ENCODE measurements around the gene BMPR1A.

Gene BMPR1A

GRCh38 chr10:86940677-86941076 is 184.3 kb downstream of the BMPR1A start:
- H3K9me3 ChIP-seq (ENCODE audit: control insufficient read depth, insufficient read depth, low read depth, low read length): no peaks in the 10 kb centered on the region
- H3K27ac ChIP-seq (ENCODE audit: low read depth, low read length): no peak overlapping the region
- no peaks in the 10 kb centered on the region for H3K27me3 ChIP-seq (ENCODE audit: control insufficient read depth, insufficient read depth, low read length)
- H3K4me1 ChIP-seq (ENCODE audit: control insufficient read depth, insufficient read depth, low read length): peaks cover 6% of the 10 kb centered on the region
- H3K9ac ChIP-seq (ENCODE audit: low read length): no peak overlapping the region
- no peaks in the 10 kb centered on the region for H3K36me3 ChIP-seq (ENCODE audit: control insufficient read depth, insufficient read depth, low read length)
- no peak overlapping the region for H3K4me3 ChIP-seq (ENCODE audit: low read depth, low read length)

GRCh38 chr10:86941426-86941825 is 185.0 kb downstream of the BMPR1A start:
- H3K4me1 ChIP-seq (ENCODE audit: control insufficient read depth, insufficient read depth, low read length): peaks cover 11% of the 10 kb centered on the region
- no peak overlapping the region for H3K9ac ChIP-seq (ENCODE audit: low read length)
- no peak overlapping the region for H3K4me3 ChIP-seq (ENCODE audit: low read depth, low read length)
- no peaks in the 10 kb centered on the region for H3K36me3 ChIP-seq (ENCODE audit: control insufficient read depth, insufficient read depth, low read length)
- no peaks in the 10 kb centered on the region for H3K9me3 ChIP-seq (ENCODE audit: control insufficient read depth, insufficient read depth, low read depth, low read length)
- no peak overlapping the region for H3K27ac ChIP-seq (ENCODE audit: low read depth, low read length)
- no peaks in the 10 kb centered on the region for H3K27me3 ChIP-seq (ENCODE audit: control insufficient read depth, insufficient read depth, low read length)

GRCh38 chr10:86941991-86942421 is 185.6 kb downstream of the BMPR1A start:
- Histone ChIP-seq H3K9me3 (ENCODE audit: control insufficient read depth, insufficient read depth, low read depth, low read length) (no peaks in the 10 kb centered on the region), H3K9ac (ENCODE audit: low read length) (no peak overlapping the region), H3K36me3 (ENCODE audit: control insufficient read depth, insufficient read depth, low read length) (no peaks in the 10 kb centered on the region), H3K4me1 (ENCODE audit: control insufficient read depth, insufficient read depth, low read length) (peaks cover 11% of the 10 kb centered on the region), H3K27me3 (ENCODE audit: control insufficient read depth, insufficient read depth, low read length) (no peaks in the 10 kb centered on the region), H3K4me3 (ENCODE audit: low read depth, low read length) (no peak overlapping the region), H3K27ac (ENCODE audit: low read depth, low read length) (no peak overlapping the region)

GRCh38 chr10:86942441-86943315 is 186.3 kb downstream of the BMPR1A start:
- no peak overlapping the region for H3K9ac ChIP-seq (ENCODE audit: low read length)
- H3K27me3 ChIP-seq (ENCODE audit: control insufficient read depth, insufficient read depth, low read length): no peaks in the 10 kb centered on the region
- peaks cover 11% of the 10 kb centered on the region for H3K4me1 ChIP-seq (ENCODE audit: control insufficient read depth, insufficient read depth, low read length)
- H3K27ac ChIP-seq (ENCODE audit: low read depth, low read length): no peak overlapping the region
- no peaks in the 10 kb centered on the region for H3K9me3 ChIP-seq (ENCODE audit: control insufficient read depth, insufficient read depth, low read depth, low read length)
- no peaks in the 10 kb centered on the region for H3K36me3 ChIP-seq (ENCODE audit: control insufficient read depth, insufficient read depth, low read length)
- no peak overlapping the region for H3K4me3 ChIP-seq (ENCODE audit: low read depth, low read length)

- H3K4me3 ChIP-seq (ENCODE audit: low read depth, low read length): no peak overlapping the region
- no peaks in the 10 kb centered on the region for H3K9me3 ChIP-seq (ENCODE audit: control insufficient read depth, insufficient read depth, low read depth, low read length)
- H3K4me1 ChIP-seq (ENCODE audit: control insufficient read depth, insufficient read depth, low read length): peaks cover 11% of the 10 kb centered on the region
- H3K27me3 ChIP-seq (ENCODE audit: control insufficient read depth, insufficient read depth, low read length): no peaks in the 10 kb centered on the region
- no peaks in the 10 kb centered on the region for H3K36me3 ChIP-seq (ENCODE audit: control insufficient read depth, insufficient read depth, low read length)
- H3K9ac ChIP-seq (ENCODE audit: low read length): no peak overlapping the region
- H3K27ac ChIP-seq (ENCODE audit: low read depth, low read length): no peak overlapping the region
Observed at GRCh38 chr10:86943316-86944030, 187.1 kb downstream of the BMPR1A start.

GRCh38 chr10:86944031-86944419 is 187.6 kb downstream of the BMPR1A start:
- Histone ChIP-seq H3K27me3 (ENCODE audit: control insufficient read depth, insufficient read depth, low read length) (no peaks in the 10 kb centered on the region), H3K4me3 (ENCODE audit: low read depth, low read length) (no peak overlapping the region), H3K36me3 (ENCODE audit: control insufficient read depth, insufficient read depth, low read length) (no peaks in the 10 kb centered on the region), H3K9ac (ENCODE audit: low read length) (no peak overlapping the region), H3K4me1 (ENCODE audit: control insufficient read depth, insufficient read depth, low read length) (peaks cover 11% of the 10 kb centered on the region), H3K27ac (ENCODE audit: low read depth, low read length) (no peak overlapping the region), H3K9me3 (ENCODE audit: control insufficient read depth, insufficient read depth, low read depth, low read length) (no peaks in the 10 kb centered on the region)

- H3K4me1 ChIP-seq (ENCODE audit: control insufficient read depth, insufficient read depth, low read length): peaks cover 11% of the 10 kb centered on the region
Observed at GRCh38 chr10:86944471-86944870, 188.1 kb downstream of the BMPR1A start.

GRCh38 chr10:86944907-86945306 is 188.5 kb downstream of the BMPR1A start:
- no peaks in the 10 kb centered on the region for H3K27me3 ChIP-seq (ENCODE audit: control insufficient read depth, insufficient read depth, low read length)
- no peak overlapping the region for H3K4me3 ChIP-seq (ENCODE audit: low read depth, low read length)
- no peak overlapping the region for H3K9ac ChIP-seq (ENCODE audit: low read length)
- H3K36me3 ChIP-seq (ENCODE audit: control insufficient read depth, insufficient read depth, low read length): no peaks in the 10 kb centered on the region
- H3K9me3 ChIP-seq (ENCODE audit: control insufficient read depth, insufficient read depth, low read depth, low read length): no peaks in the 10 kb centered on the region
- H3K27ac ChIP-seq (ENCODE audit: low read depth, low read length): no peak overlapping the region
- H3K4me1 ChIP-seq (ENCODE audit: control insufficient read depth, insufficient read depth, low read length): peaks cover 9% of the 10 kb centered on the region

More at GRCh38 chr10:86944471-86944870, 188.1 kb downstream of the BMPR1A start:
- Histone ChIP-seq H3K9me3 (ENCODE audit: control insufficient read depth, insufficient read depth, low read depth, low read length) (no peaks in the 10 kb centered on the region), H3K36me3 (ENCODE audit: control insufficient read depth, insufficient read depth, low read length) (no peaks in the 10 kb centered on the region), H3K27ac (ENCODE audit: low read depth, low read length) (no peak overlapping the region), H3K4me3 (ENCODE audit: low read depth, low read length) (no peak overlapping the region), H3K27me3 (ENCODE audit: control insufficient read depth, insufficient read depth, low read length) (no peaks in the 10 kb centered on the region), H3K9ac (ENCODE audit: low read length) (no peak overlapping the region)

- no peaks in the 10 kb centered on the region for H3K36me3 ChIP-seq (ENCODE audit: control insufficient read depth, insufficient read depth, low read length)
- H3K9me3 ChIP-seq (ENCODE audit: control insufficient read depth, insufficient read depth, low read depth, low read length): peaks cover 2% of the 10 kb centered on the region; the same call in 1 of the 2 replicates
- no peaks in the 10 kb centered on the region for H3K27me3 ChIP-seq (ENCODE audit: control insufficient read depth, insufficient read depth, low read length)
- H3K27ac ChIP-seq (ENCODE audit: low read depth, low read length): no peak overlapping the region
- peaks cover 9% of the 10 kb centered on the region for H3K4me1 ChIP-seq (ENCODE audit: control insufficient read depth, insufficient read depth, low read length)
- no peak overlapping the region for H3K4me3 ChIP-seq (ENCODE audit: low read depth, low read length)
- no peak overlapping the region for H3K9ac ChIP-seq (ENCODE audit: low read length)
Observed at GRCh38 chr10:86945361-86946212, 189.2 kb downstream of the BMPR1A start.

- Histone ChIP-seq H3K27me3 (ENCODE audit: control insufficient read depth, insufficient read depth, low read length) (no peaks in the 10 kb centered on the region), H3K36me3 (ENCODE audit: control insufficient read depth, insufficient read depth, low read length) (no peaks in the 10 kb centered on the region), H3K4me3 (ENCODE audit: low read depth, low read length) (no peak overlapping the region), H3K4me1 (ENCODE audit: control insufficient read depth, insufficient read depth, low read length) (peaks cover 9% of the 10 kb centered on the region), H3K27ac (ENCODE audit: low read depth, low read length) (no peak overlapping the region), H3K9ac (ENCODE audit: low read length) (no peak overlapping the region), H3K9me3 (ENCODE audit: control insufficient read depth, insufficient read depth, low read depth, low read length) (peaks cover 8% of the 10 kb centered on the region; the same call in 1 of the 2 replicates)
Observed at GRCh38 chr10:86946213-86947155, 190.1 kb downstream of the BMPR1A start.
